ENCODE results near the gene FBXL3.
"Not testable (repeated sequence)": the region's sequence is repeated elsewhere in the genome, so short reads cannot be mapped to it uniquely, and the experiment has no call there.

Gene FBXL3

DNA sequence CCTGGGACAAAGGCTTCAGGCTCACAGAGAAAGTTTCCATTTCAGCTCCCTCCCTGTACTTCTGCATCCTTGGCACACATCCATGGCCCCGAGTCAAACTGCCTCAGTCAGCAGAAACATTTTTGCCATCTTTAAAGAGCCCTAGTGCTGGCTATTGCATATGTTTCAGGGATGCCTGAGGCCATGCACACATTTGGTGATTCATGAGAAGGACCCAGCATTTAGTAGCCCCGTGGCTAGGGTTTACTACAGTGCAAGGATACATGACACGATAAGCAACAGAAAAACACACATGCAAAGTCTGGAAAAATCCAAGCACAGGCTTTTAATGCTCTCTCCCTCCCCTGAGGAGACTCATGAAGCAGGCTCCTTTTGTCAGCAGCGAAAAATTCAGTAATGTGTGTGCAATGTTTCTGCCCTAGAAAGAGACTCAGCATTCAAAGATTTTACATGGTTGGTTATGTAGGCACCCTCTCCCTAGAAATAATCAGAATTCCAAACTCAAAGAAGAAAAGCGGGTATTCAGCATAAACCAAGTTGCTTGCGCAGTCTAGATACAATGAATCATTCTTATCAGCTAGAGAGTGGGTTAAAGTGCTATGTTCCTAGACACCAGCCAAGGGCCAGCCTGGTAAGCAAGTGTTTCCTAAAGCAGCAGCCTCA is 61.1 kb downstream of the FBXL3 start:
- H3K9me3 Mint-ChIP-seq: peaks cover under 1% of the 10 kb centered on the region
- no peak for DNase-seq (ENCODE audit: low spot score in 2 of 2)

DNA sequence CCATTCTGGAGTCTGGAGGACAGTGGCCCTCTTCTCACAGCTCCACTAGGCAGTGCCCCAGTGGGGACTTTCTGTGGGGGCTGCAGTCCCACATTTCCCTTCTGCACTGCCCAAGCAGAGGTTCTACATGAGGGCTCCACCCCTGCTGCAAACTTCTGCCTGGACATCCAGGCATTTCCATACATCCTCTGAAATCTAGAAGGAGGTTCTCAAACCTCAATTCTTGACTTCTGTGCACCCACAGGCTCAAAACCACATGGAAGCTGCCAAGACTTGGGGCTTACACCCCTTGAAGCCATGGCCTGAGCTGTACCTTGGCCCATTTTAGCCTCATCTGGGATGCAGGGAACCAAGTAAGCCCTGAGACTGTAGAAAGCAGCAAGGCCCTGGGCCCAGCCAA is 67.2 kb downstream of the FBXL3 start:
- H3K27me3 Mint-ChIP-seq; H3K4me3 Mint-ChIP-seq; H3K36me3 Mint-ChIP-seq; DNase-seq (ENCODE audit: low spot score in 2 of 2); H3K27ac Mint-ChIP-seq; H3K4me1 Mint-ChIP-seq; ATAC-seq (ENCODE audit: low read depth): not testable (repeated sequence)
- H3K9me3 Mint-ChIP-seq: peaks cover 10% of the 10 kb centered on the region

More for the DNA sequence above, 61.1 kb downstream of the FBXL3 start:
- peaks cover 18% of the 10 kb centered on the region for H3K27me3 Mint-ChIP-seq
- no peaks in the 10 kb centered on the region for H3K4me1 Mint-ChIP-seq
- no peak overlapping the region for H3K27ac Mint-ChIP-seq
- no peak overlapping the region for H3K4me3 Mint-ChIP-seq
- H3K36me3 Mint-ChIP-seq: peaks cover under 1% of the 10 kb centered on the region
- no peak for ATAC-seq (ENCODE audit: low read depth)

DNA sequence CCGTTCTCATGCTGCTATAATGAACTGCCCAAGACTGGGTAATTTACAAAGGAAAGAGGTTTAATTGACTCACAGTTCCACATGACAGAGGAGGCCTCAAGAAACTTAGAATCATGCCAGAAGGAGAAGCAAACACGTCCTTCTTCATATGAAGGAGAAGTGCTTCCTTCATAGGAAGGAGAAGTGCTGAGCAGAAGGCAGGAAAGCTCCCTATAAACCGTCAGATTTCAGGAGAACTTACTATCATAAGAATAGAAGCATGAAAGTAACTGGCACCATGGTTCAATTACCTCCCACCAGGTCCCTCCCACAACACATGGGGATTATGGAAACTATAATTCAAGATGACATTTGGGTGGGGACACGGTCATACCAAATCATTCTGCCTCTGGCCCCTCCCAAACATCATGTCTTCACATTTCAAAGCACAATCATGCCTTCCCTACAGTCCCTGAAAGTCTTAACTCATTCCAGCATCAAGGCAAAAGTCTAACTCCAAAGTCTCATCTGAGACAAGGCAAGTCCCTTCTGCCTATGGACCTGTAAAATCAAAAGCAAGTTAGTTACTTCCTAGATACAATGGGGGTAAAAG is 68.0 kb downstream of the FBXL3 start:
- Mint-ChIP-seq H3K36me3 (peaks cover 8% of the 10 kb centered on the region), H3K27me3 (no peaks in the 10 kb centered on the region), H3K4me3 (no peak overlapping the region), H3K4me1 (no peaks in the 10 kb centered on the region), H3K9me3 (peaks cover 10% of the 10 kb centered on the region), H3K27ac (no peak overlapping the region)
- no peak for ATAC-seq (ENCODE audit: low read depth)
- no peak for DNase-seq (ENCODE audit: low spot score in 2 of 2)

DNA sequence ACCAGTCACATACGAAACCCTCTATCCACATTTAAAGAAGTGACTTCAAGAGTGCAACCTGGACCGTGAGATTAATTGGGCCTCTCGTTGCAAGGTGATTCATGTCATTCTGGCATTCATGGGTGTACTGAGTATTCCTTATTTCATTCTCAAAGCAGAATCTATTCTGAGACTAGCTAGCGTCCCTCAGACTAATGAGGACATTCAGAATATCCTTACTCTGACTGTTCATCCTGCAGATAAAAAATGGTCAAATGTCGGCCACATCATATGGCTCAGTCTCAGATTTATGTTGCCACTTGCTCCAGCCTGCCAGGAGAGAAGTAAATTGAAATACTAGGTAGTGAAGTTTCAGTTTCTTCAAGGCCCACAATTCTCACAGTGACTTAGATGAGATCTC is 71.3 kb downstream of the FBXL3 start:
- no peak for ATAC-seq (ENCODE audit: low read depth)
- H3K4me3 Mint-ChIP-seq: no peak overlapping the region

More for the DNA sequence above, 71.3 kb downstream of the FBXL3 start:
- DNase-seq (ENCODE audit: low spot score in 2 of 2): no peak
- no peaks in the 10 kb centered on the region for H3K4me1 Mint-ChIP-seq
- peaks cover 7% of the 10 kb centered on the region for H3K27me3 Mint-ChIP-seq
- no peak overlapping the region for H3K27ac Mint-ChIP-seq
- peaks cover 8% of the 10 kb centered on the region for H3K9me3 Mint-ChIP-seq
- H3K36me3 Mint-ChIP-seq: peaks cover 5% of the 10 kb centered on the region

Data from memory B cell (primary cell).